Astrocyte of the spinal cord (primary cell): ENCODE results near the gene TMPRSS11A.

ENCODE experiments used
- DNase-seq: peaks from one replicate; pipeline ENCODE4 v3.0.0; 2011; ENCODE audit warnings: low read depth, low spot score
- H3K4me3 ChIP-seq: 2 replicates; pipeline ENCODE4 v1.5.1; 2011; ENCODE audit warnings: low read depth, mild to moderate bottlenecking, low read length, moderate library complexity
- CTCF ChIP-seq: IDR thresholded peaks from 2 replicates; pipeline ENCODE4 v1.5.1; 2012; ENCODE audit warnings: low read depth, mild to moderate bottlenecking, low read length, inconsistent platforms
- in situ Hi-C: cut with HindIII; loops from 2 replicates; pipeline ENCODE4 v1.10.0; 2017; ENCODE audit warnings: low sequenced_read_pairs

TMPRSS11A gene

GRCh38 chr4:67980512-67980911 is 17.2 kb upstream of the TMPRSS11A start:
- no peak for DNase-seq
- H3K4me3 ChIP-seq = no peak overlapping the region
- no peak for TF ChIP-seq CTCF
- in situ Hi-C loops = no loop called here

GRCh38 chr4:67973608-67974007 is 10.3 kb upstream of the TMPRSS11A start:
- in situ Hi-C loops = no loop called here
- TF ChIP-seq CTCF = no peak
- no peak overlapping the region for H3K4me3 ChIP-seq
- no peak for DNase-seq

- no peak for DNase-seq
- TF ChIP-seq CTCF = no peak
- H3K4me3 ChIP-seq = no peak overlapping the region
- in situ Hi-C loops = no loop called here
These were observed 8.4 kb downstream of the TMPRSS11A start for GRCh38 chr4:67954890-67955289.

GRCh38 chr4:67941074-67941473 is 22.2 kb downstream of the TMPRSS11A start:
- no peak for TF ChIP-seq CTCF
- in situ Hi-C loops = no loop called here
- no peak overlapping the region for H3K4me3 ChIP-seq
- no peak for DNase-seq

GRCh38 chr4:67940506-67940905 is 22.8 kb downstream of the TMPRSS11A start:
- no peak for TF ChIP-seq CTCF
- H3K4me3 ChIP-seq = no peak overlapping the region
- no peak for DNase-seq
- in situ Hi-C loops = no loop called here

- DNase-seq = no peak
- in situ Hi-C loops = no loop called here
- no peak overlapping the region for H3K4me3 ChIP-seq
- TF ChIP-seq CTCF = no peak
These were observed 24.1 kb downstream of the TMPRSS11A start for GRCh38 chr4:67939195-67939594.

- in situ Hi-C loops = no loop called here
- TF ChIP-seq CTCF = no peak
- no peak for DNase-seq
- H3K4me3 ChIP-seq = no peak overlapping the region
These were observed 27.4 kb downstream of the TMPRSS11A start for GRCh38 chr4:67935888-67936287.
